Fibroblast of lung (primary cell): ENCODE data around the gene EML3. TPM values are rescaled to one million over a fixed set of nuclear protein-coding genes. Genes with fewer than 3 reads are reported as not detected.
"Not testable (repeated sequence)": the region's sequence is repeated elsewhere in the genome, so short reads cannot be mapped to it uniquely, and the experiment has no call there.

Source experiments
- DNase-seq, 2 donors: peaks; one replicate each; pipeline versions ENCODE4 v3.0.0 to v3.0.0-alpha.2; 2010; ENCODE audit warnings: low read depth in 2 of 2
- H2AFZ ChIP-seq: 2 replicates; pipeline ENCODE4 v1.5.1; 2012; ENCODE audit warnings: low read length, control low read depth, inconsistent platforms
- H3K27ac ChIP-seq: 2 replicates; pipeline ENCODE4 v1.5.1; 2011; ENCODE audit warnings: low read length, control low read depth; ENCODE audit not compliant: insufficient read depth
- H3K27me3 ChIP-seq: 2 replicates; pipeline ENCODE4 v1.5.1; 2011; ENCODE audit warnings: mild to moderate bottlenecking, low read length; ENCODE audit not compliant: control insufficient read depth, insufficient read depth
- H3K36me3 ChIP-seq: 2 replicates; pipeline ENCODE4 v1.5.1; 2011; ENCODE audit warnings: low read length; ENCODE audit not compliant: control insufficient read depth, insufficient read depth
- H3K4me1 ChIP-seq: 2 replicates; pipeline ENCODE4 v1.5.1; 2011; ENCODE audit warnings: low read length; ENCODE audit not compliant: control insufficient read depth, insufficient read depth; ENCODE audit errors: extremely low read depth
- H3K4me2 ChIP-seq: 2 replicates; pipeline ENCODE4 v1.5.1; 2011; ENCODE audit warnings: low read length, control low read depth; ENCODE audit not compliant: insufficient read depth; ENCODE audit errors: extremely low read depth
- H3K4me3 ChIP-seq, 4 experiments: fragments of 200-600 bp in 1 of 4; sonication (generic) in 1 of 4; replicated peaks in 1 of 4; 2 replicates each; pipeline ENCODE4 v1.5.1; 2011 to 2016; ENCODE audit warnings: low read length in 4 of 4, low read depth in 3 of 4, mild to moderate bottlenecking in 3 of 4, control low read depth in 2 of 4, inconsistent platforms in 1 of 4, mixed read lengths in 1 of 4; ENCODE audit not compliant: insufficient read depth in 1 of 4; ENCODE audit errors: control extremely low read depth in 1 of 4
- H3K79me2 ChIP-seq: 2 replicates; pipeline ENCODE4 v1.5.1; 2012; ENCODE audit warnings: mild to moderate bottlenecking, low read length, inconsistent platforms; ENCODE audit not compliant: control insufficient read depth, insufficient read depth
- H3K9ac ChIP-seq: 2 replicates; pipeline ENCODE4 v1.5.1; 2011; ENCODE audit warnings: mild to moderate bottlenecking, low read length, control low read depth; ENCODE audit not compliant: insufficient read depth
- H3K9me3 ChIP-seq: 2 replicates; pipeline ENCODE4 v1.5.1; 2012; ENCODE audit warnings: low read depth, low read length; ENCODE audit not compliant: control insufficient read depth, insufficient read depth
- H4K20me1 ChIP-seq: 2 replicates; pipeline ENCODE4 v1.5.1; 2011; ENCODE audit warnings: low read length; ENCODE audit not compliant: control insufficient read depth, insufficient read depth; ENCODE audit errors: extremely low read depth
- CTCF ChIP-seq, 2 donors: IDR thresholded peaks in 1 of 2; conservative IDR thresholded peaks in 1 of 2; 1 replicate in 1 of 2; 2 replicates in 1 of 2; pipeline ENCODE4 v1.5.1; 2011 to 2012; ENCODE audit warnings: low read length in 2 of 2, control low read depth in 1 of 2, inconsistent platforms in 1 of 2, low read depth in 1 of 2, mild to moderate bottlenecking in 1 of 2
- EZH2 ChIP-seq: IDR thresholded peaks from 2 replicates; pipeline ENCODE4 v1.5.1; 2012; ENCODE audit warnings: low read length, control low read depth, mild to moderate bottlenecking; ENCODE audit errors: missing control alignments
- polyA plus RNA-seq, 2 donors: library from polyadenylated mRNA; depleted of rRNA in 1 of 2; stranded (reverse) in 1 of 2; unstranded in 1 of 2; fragments of >200 nt; gene quantifications; 2 replicates each; pipeline ENCODE4 v1.2.1, GENCODE V29; 2011 to 2012; ENCODE audit warnings: missing spikeins in 1 of 2
- total RNA-seq: library from RNA; depleted of rRNA; stranded (reverse); fragments of >200 nt; gene quantifications from 2 replicates; pipeline ENCODE4 v1.2.1, GENCODE V29; 2014

Gene EML3
- total and polyA plus RNA-seq, 2 donors (not counting 1 experiment from before 2014, with no cell fraction given) = 20.5 to 22.6 TPM

- Histone ChIP-seq H3K9me3 (no peaks in the 10 kb centered on the region), H2AFZ (no peak overlapping the region), H3K9ac (no peak overlapping the region)
Measured at GRCh38 chr11:62622476-62623089, 10.0 kb upstream of the EML3 start.

GRCh38 chr11:62621567-62622470, 9.2 kb upstream of the EML3 start, which contains the start of gene B3GAT3:
B3GAT3 (minus strand) TSS chr11:62621986; CDS start chr11:62621947, 39 bp downstream.
- peak within 1 kb of the TSS; percentile 25 for H2AFZ ChIP-seq
- H3K4me1 ChIP-seq = peaks cover 4% of the 10 kb centered on the region
- H3K4me3 ChIP-seq = peak within 1 kb of the TSS; percentile 84 to 95 (median 86)
- no peaks in the 10 kb centered on the region for H3K9me3 ChIP-seq
- H3K36me3 ChIP-seq = peaks cover 7% of the 10 kb centered on the region
- no peak for TF ChIP-seq CTCF (conservative IDR thresholded peaks at IDR 0.05 in 1 of 2, IDR thresholded peaks at IDR 0.05 in 1 of 2; ENCODE audit: low read depth in 1 of 2, low read length in 2 of 2)
- TF ChIP-seq EZH2 = no peak
- H3K9ac ChIP-seq = peak within 1 kb of the TSS; percentile 64
- H3K79me2 ChIP-seq = peaks cover 4% of the 10 kb centered on the region
- H4K20me1 ChIP-seq = no peaks in the 10 kb centered on the region
- H3K4me2 ChIP-seq = peak within 1 kb of the TSS; percentile 98
- peak; percentile 98 to 99 for DNase-seq
- H3K27ac ChIP-seq = peak within 1 kb of the TSS; percentile 70
- H3K27me3 ChIP-seq = no peaks in the 10 kb centered on the region

More at GRCh38 chr11:62622476-62623089, 10.0 kb upstream of the EML3 start:
- DNase-seq = no peak
- H3K4me1 ChIP-seq = peaks cover 4% of the 10 kb centered on the region
- peak overlapping the region in 2 of 4 experiments; percentile 37 to 84 for H3K4me3 ChIP-seq
- peaks cover 4% of the 10 kb centered on the region for H3K79me2 ChIP-seq
- no peaks in the 10 kb centered on the region for H3K27me3 ChIP-seq
- peak overlapping the region; percentile 70 for H3K27ac ChIP-seq
- peaks cover 5% of the 10 kb centered on the region for H3K36me3 ChIP-seq
- TF ChIP-seq CTCF (conservative IDR thresholded peaks at IDR 0.05 in 1 of 2, IDR thresholded peaks at IDR 0.05 in 1 of 2; ENCODE audit: low read depth in 1 of 2, low read length in 2 of 2) = no peak
- H3K4me2 ChIP-seq = peak overlapping the region; percentile 36
- H4K20me1 ChIP-seq = no peaks in the 10 kb centered on the region

- peaks cover 8% of the 10 kb centered on the region for H3K36me3 ChIP-seq
- H3K79me2 ChIP-seq = peaks cover 4% of the 10 kb centered on the region
- H3K4me2 ChIP-seq = peak overlapping the region; percentile 98
- no peaks in the 10 kb centered on the region for H3K27me3 ChIP-seq
- H4K20me1 ChIP-seq = no peaks in the 10 kb centered on the region
- peak overlapping the region; percentile 84 to 95 (median 86) for H3K4me3 ChIP-seq
- peak overlapping the region; percentile 64 for H3K9ac ChIP-seq
- H3K27ac ChIP-seq = peak overlapping the region; percentile 70
- DNase-seq = no peak
- TF ChIP-seq CTCF (conservative IDR thresholded peaks at IDR 0.05 in 1 of 2, IDR thresholded peaks at IDR 0.05 in 1 of 2; ENCODE audit: low read depth in 1 of 2, low read length in 2 of 2) (no peak), EZH2 (no peak)
- peaks cover 4% of the 10 kb centered on the region for H3K4me1 ChIP-seq
- no peaks in the 10 kb centered on the region for H3K9me3 ChIP-seq
- peak overlapping the region; percentile 25 for H2AFZ ChIP-seq
Measured at GRCh38 chr11:62621027-62621566, 8.5 kb upstream of the EML3 start.

- not testable (repeated sequence) for H3K27me3 ChIP-seq, H4K20me1 ChIP-seq, H3K79me2 ChIP-seq, H2AFZ ChIP-seq, H3K4me3 ChIP-seq, H3K36me3 ChIP-seq, H3K27ac ChIP-seq, H3K4me2 ChIP-seq, H3K4me1 ChIP-seq, DNase-seq, H3K9ac ChIP-seq, H3K9me3 ChIP-seq
Measured at GRCh38 chr11:62616957-62617356, 4.4 kb upstream of the EML3 start.
